ENCODE data around the gene DRD4.
A peak's percentile ranks its signal among the peaks of the same experiment; 100 is the strongest.

The DRD4 gene

GRCh38 chr11:609341-609811 is 27.7 kb upstream of the DRD4 start:
- FAIRE-seq = no peak
- DNase-seq (ENCODE audit: insufficient read length, low spot score) = no peak

GRCh38 chr11:610146-610801 is 26.8 kb upstream of the DRD4 start:
- no peak for DNase-seq (ENCODE audit: insufficient read length, low spot score)
- FAIRE-seq = no peak

DNA sequence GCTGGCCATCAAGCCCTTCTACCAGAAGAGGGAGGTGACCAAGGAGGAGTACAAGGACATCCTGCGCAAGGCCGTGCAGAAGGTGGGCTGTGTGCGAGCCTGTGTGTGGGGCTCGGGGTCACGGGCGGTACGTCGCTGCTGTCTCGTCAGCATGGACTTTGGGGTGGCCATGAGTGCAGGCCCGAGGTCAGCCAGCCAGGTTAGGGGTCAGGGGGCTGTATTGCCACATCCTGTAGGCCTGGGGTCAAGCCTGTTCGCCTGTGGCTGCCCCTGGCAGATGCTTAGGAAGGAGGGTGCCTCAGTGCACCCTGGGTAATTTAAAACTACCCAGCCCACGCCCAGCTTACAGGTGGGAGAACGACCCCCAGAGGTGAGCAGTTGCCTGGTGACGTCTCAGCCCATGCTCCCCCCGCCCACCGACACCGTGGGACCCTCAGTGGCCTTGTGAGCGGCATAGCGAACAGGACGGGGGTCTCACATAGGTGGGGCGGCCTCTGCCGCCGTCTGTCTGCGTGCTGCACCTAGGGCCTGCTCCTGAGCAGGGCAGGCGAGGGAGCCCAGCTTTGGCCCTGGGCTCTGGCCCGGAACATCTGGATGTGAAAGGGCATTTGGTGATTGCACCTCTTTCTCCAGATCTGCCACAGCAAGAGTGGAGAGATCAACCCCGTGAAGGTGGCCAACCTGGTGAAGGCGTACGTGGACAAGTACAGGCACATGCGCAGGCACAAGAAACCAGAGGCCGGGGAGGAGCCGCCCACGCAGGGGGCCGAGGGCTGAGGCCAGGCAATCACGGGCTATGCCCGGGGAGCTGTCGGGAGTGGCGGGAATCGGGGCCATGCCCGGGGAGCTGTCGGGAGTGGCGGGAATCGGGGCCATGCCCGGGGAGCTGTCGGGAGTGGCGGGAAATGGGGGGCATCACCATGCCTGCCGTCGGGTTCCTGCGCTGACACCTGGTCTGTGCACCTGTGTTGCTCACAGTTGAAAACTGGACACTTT is 25.8 kb upstream of the DRD4 start:
- DNase-seq (ENCODE audit: insufficient read length, low spot score) (no peak), FAIRE-seq (no peak)

DNA sequence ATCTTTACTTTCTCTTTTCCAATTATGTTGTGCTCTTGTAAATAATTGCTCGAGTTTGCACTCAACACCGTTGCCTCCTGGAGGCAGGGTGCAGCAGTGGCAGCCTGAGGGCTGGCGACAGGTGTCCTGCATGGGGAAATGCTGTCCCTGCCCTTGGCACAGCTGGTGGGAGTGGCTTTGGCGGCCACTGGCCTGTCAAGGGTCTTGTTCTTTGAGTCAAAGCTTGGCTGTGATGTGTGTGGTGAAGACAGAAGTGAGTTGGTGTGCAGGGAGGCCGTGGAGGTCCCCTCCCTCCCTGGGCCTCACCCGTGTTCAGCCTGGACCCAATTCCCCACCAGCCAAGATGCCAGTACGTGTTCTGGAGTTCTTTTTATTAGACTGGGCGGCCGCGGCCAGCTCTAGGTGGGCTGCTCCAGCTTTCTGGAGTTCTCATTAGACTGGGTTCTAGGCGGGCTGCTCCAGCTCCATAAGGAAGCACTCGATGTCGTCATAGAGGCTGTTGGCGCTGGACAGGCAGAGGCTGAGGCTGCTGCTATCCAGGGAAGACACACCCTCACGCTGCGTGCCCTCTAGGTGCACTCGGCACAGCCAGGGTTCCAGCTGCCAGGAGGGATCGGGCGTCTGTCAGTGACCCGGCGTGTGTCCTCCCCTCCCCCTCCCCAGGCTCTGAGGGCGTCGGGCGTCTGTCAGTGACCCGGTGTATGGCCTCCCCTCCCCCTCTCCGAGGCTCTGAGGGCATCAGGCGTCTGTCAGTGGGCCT is 24.7 kb upstream of the DRD4 start:
- DNase-seq (ENCODE audit: insufficient read length, low spot score) = peak; percentile 36
- FAIRE-seq = no peak

DNA sequence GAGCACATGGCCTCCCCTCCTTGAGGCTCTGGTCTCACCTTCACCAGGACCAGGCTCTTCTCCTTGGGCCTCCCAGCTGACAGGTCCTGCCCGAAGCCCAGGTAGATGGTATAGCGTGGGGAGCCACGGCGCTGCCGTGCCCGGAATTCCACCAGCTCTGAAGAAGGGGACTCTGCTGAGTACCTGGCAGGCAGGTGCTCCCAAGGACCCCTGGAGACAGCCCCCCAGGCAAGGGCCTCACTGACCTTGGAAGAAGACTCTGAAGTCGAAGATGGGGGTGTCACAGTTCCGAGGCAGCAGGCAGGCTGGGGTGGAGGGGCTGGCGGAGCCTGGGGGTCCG is 24.1 kb upstream of the DRD4 start:
- FAIRE-seq (no peak), DNase-seq (ENCODE audit: insufficient read length, low spot score) (no peak)

- FAIRE-seq = no peak
- DNase-seq (ENCODE audit: insufficient read length, low spot score) = peak; percentile 43
Measured at GRCh38 chr11:613369-613968, 23.6 kb upstream of the DRD4 start.

- DNase-seq (ENCODE audit: insufficient read length, low spot score) (no peak), FAIRE-seq (no peak)
Measured at GRCh38 chr11:614021-614622, 22.9 kb upstream of the DRD4 start.

DNA sequence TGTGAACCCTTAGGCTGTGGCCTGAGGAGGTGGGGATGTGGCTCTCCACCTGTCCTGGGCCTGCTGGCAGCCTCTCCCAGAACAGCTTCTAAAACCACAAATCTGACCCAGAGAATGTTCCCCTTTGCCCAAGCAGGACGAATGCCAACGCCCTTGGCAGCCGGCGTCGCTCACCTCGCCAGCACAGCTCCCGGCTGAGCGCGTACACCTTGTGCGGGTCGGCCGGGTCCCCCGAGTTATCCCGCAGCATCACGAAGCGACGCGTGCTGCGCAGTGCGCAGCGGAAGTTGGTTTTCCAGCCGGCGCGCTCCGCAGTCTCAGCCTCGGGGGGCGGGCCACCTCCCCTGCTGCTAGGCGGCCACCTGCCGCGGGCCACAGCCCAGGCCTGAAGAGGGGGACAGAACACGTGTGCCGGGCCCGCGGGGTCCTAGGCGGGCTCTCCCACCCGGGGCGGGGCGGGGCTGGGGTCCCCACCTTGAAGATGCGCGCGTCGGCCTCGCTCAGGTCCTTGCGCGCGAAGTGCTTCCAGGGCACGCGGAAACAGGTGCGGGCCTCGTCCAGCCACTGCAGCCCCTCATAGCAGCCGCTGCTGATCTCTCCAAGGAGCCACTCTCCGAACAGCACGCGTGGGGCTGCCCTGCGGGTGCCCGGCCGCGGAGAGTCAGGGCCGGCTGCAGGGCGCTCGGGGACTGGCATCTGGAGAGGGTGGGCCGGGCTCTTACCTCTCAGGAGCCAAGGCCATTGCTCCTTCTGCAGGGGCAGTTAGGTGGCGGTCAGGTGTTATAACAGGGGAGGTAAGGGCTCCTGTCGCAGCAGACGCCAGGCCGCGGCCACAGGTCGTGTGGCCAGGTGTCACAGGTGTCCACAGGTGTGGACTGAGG is 22.2 kb upstream of the DRD4 start:
- FAIRE-seq = no peak
- no peak for DNase-seq (ENCODE audit: insufficient read length, low spot score)

DNA sequence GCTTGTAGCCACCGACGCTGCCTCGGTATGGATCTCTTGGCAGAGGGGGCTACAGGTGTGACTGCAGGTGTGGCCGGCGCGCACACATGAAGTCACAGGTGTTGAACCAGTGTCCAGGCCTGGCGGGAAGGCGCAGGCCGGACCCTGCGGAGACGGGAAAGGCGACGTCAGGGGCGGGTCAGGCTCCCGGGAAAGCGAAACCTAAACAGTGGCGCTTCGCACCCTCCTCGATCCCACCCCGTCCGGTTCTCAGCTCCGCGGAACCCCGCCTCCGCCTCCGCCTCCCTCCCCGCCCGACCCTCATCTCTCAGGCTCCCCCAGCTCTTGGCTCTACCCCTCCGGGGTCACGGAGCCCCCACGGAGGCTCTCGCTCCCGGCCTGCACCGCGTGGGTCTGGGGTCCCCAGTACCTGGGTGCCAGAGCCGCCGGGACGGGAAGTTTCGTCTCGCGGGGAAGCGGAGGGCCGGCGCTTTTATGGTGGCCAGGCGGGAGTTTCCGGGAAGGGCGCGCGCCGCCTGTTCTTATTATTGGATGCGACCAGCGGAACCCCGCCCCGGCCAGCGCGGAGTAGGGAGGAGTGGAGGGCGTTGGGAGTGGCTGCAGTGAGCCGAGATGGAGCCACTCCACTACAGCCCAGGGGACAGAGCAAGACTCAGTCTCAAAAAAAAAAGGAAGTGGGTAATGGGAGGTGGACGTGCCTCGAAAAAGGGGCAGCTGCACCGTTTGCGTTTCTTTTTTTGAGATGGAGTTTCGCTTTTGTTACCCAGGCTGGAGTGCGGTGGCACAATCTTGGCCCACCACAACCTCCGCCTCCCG is 21.4 kb upstream of the DRD4 start, which contains the start of gene IRF7:
Gene IRF7, minus strand, starts transcription at position 447 of the 816 bp plus-strand sequence. CDS start 586 bp downstream, outside the sequence.
- DNase-seq (ENCODE audit: insufficient read length, low spot score) (peak; percentile 94), FAIRE-seq (peak; percentile 90)

DNA sequence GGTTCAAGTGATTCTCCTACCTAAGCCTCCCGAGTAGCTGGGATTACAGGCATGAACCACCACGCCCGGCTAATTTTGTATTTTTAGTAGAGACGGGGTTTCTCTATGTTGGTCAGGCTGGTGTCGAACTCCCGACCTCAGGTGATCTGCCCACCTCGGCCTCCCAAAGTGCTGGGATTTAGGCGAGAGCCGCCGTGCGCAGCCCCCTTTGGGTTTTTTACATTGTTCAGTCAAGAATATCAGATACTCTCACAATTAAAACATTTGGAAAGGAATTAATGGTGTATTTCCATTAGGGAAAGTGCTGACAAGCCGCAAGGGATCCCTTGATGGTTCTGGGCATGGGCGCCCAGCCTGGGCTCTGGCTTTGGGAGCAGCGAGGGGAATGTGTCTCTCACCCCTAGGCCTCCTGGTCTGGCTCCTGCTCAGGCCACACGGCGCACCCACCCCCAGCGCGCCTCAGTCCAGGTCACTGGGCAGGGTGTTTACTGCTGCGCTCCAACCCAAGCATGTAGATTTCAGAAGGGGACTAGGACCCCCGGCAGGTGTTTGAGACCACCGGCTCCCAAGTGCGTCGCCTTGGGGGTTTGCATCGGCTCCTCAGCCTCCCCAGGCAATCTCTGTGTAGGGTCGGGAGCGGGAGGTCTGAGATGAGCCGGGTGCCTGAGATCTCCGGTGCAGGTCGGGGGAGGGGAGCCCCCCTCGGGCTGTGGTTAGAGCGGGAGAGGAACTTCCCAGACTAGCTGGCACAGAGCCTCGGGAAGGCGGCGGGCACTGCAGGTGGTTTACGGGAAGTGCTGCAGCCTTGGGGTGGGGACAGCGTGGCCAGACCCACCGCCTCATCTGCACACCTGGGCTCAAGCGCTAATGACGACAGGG is 20.5 kb upstream of the DRD4 start:
- FAIRE-seq = no peak

DNA sequence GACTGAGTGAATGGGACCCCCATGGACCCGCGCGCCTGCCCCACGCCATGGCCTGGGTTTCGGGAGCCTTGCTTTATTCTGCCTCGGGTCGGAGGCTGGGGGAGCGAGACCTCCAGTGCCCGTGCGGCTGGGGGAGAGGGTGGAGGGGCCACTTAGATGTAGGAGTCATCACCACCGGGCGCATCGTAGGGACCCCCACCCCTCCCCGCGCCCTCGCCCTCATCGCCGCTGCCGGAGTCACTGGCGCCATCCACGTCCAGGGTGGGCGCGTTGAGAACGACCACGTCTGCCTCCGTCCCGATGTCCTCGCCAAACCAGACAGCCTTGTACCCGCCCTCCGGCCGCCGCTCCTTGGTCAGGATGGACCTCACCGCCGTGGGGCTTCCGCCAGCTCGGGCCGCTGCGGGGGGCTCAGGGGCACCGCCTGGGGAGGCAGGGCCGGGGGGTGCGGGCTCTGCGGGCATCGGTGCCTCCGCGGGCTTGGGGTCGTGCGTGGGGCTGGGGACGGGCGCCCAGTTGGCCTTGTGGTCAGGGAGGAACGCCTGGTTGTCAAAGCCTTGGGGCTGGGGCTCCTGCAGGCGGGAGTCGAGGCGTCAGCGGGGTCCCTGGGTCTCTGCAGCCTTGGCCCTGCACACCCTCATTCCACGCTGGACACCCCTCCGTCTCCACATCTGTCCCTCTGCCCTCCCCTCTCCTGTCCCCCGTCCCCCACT is 19.7 kb upstream of the DRD4 start:
- no peak for DNase-seq (ENCODE audit: insufficient read length, low spot score)

More for the DNA sequence above, 20.5 kb upstream of the DRD4 start:
- DNase-seq (ENCODE audit: insufficient read length, low spot score) = no peak

GRCh38 chr11:617912-618682 is 19.0 kb upstream of the DRD4 start:
- FAIRE-seq (no peak), DNase-seq (ENCODE audit: insufficient read length, low spot score) (no peak)

More for the DNA sequence above, 19.7 kb upstream of the DRD4 start:
- no peak for FAIRE-seq

DNA sequence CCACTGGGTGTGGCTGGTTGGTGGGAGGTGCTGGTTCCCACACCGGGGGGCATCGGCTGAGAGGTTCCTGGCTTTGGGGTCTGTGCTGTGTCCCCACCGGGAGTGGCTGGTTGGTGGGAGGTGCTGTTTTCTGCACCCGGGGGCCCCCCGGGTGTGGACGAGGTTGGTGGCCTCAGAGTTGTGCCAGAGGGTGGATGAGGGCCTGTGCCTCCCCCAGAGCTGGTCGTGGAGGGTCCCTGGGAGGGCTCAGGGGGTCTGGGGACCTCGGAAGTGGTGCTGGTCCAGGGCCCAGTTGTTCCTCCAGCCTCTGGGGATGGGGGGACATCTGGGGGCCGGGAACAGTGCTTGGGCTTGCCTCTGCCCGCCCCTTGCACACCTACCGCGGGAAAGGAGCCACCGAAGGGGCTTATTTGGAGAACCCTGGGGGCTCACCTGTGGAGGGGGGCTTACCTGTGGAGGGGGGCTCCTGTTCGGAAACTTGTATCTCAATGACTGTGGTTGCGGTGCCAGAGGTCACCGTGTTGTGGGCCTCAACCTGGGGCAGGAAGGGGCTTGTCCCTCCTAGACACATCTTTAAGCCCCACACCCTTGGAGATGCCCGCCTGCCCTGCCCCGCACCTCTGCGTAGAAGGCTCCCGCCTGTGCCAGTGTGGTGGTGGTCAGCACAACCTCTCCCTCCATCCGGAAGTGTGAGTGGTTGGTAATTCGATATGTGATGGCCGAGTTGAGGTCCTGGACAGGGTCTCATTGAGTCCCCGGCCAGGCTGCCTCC is 18.0 kb upstream of the DRD4 start:
- DNase-seq (ENCODE audit: insufficient read length, low spot score) (no peak), FAIRE-seq (no peak)

- DNase-seq (ENCODE audit: insufficient read length, low spot score) (no peak), FAIRE-seq (no peak)
Measured at GRCh38 chr11:619628-620050, 17.4 kb upstream of the DRD4 start.

DNA sequence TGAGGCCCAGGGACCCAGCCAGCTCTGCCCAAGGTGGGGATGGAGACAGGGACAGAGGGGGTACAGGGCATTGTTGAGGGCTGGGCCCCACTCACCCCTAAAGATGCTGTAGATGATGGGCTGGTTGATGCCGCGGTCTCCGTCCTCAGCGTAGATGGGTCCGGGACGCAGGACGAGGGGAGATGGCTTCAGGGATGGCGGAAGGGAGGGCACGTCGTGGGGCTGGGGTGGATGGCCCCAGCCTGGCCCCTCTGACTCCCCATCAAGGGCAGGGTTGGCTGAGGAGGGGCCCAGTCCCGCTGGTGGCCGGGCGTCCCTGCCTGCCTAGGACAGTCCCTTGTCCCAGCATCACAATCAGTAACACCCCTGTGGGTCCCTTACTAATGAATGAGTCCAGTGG is 16.9 kb upstream of the DRD4 start:
- FAIRE-seq (no peak), DNase-seq (ENCODE audit: insufficient read length, low spot score) (no peak)
